ENCODE results near the gene RGPD8.
"Not testable (repeated sequence)": the region's sequence is repeated elsewhere in the genome, so short reads cannot be mapped to it uniquely, and the experiment has no call there.

DNA sequence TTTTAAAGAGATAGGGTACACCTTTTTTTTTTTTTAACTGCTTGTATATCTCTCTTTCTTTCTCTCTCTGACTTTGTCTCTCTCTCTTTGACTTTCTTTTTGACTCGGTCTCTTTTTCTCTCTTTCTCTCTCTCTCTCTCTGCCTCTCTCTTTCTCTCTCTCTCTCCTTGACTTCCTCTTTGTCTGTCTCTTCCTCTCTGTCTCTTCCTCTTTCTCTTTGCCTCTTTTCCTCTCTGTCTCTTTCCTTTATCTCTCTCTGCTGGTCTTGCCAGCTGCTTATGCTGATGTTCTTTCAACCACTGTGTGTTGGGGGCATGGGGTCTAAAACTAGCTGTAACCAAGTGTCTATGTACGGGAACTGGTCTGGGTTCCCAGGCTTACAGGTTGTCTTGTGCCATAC, 81.2 kb downstream of the RGPD8 start:
- TF ChIP-seq, protein P1, sequence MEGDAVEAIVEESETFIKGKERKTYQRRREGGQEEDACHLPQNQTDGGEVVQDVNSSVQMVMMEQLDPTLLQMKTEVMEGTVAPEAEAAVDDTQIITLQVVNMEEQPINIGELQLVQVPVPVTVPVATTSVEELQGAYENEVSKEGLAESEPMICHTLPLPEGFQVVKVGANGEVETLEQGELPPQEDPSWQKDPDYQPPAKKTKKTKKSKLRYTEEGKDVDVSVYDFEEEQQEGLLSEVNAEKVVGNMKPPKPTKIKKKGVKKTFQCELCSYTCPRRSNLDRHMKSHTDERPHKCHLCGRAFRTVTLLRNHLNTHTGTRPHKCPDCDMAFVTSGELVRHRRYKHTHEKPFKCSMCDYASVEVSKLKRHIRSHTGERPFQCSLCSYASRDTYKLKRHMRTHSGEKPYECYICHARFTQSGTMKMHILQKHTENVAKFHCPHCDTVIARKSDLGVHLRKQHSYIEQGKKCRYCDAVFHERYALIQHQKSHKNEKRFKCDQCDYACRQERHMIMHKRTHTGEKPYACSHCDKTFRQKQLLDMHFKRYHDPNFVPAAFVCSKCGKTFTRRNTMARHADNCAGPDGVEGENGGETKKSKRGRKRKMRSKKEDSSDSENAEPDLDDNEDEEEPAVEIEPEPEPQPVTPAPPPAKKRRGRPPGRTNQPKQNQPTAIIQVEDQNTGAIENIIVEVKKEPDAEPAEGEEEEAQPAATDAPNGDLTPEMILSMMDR (IDR thresholded peaks at IDR 0.05; ENCODE audit: low read depth, low read length) = not testable (repeated sequence)
- not testable (repeated sequence) for TF ChIP-seq EZH2phosphoT487 (IDR thresholded peaks at IDR 0.05; ENCODE audit: low read depth)

Measured in OCI-LY3 (cell line).